Endothelial cell of umbilical vein (primary cell): ENCODE results near the gene SNCAIP.

Experiments
- POLR2A ChIP-seq: IDR thresholded peaks from 2 replicates; pipeline ENCODE4 v1.6.1; 2012; ENCODE audit warnings: low read depth, mild to moderate bottlenecking, control low read depth, low read length
- TF ChIP-seq, protein P1 (sequence below), 2 donors: IDR thresholded peaks; 1 replicate in 1 of 2; 2 replicates in 1 of 2; pipeline ENCODE4 v1.5.1; 2011; ENCODE audit warnings: low read length in 2 of 2, mild to moderate bottlenecking in 2 of 2, moderate library complexity in 2 of 2, control low read depth in 1 of 2, inconsistent platforms in 1 of 2, low read depth in 1 of 2; ENCODE audit not compliant: insufficient read depth in 1 of 2; ENCODE audit errors: extremely low read depth in 1 of 2

DNA sequence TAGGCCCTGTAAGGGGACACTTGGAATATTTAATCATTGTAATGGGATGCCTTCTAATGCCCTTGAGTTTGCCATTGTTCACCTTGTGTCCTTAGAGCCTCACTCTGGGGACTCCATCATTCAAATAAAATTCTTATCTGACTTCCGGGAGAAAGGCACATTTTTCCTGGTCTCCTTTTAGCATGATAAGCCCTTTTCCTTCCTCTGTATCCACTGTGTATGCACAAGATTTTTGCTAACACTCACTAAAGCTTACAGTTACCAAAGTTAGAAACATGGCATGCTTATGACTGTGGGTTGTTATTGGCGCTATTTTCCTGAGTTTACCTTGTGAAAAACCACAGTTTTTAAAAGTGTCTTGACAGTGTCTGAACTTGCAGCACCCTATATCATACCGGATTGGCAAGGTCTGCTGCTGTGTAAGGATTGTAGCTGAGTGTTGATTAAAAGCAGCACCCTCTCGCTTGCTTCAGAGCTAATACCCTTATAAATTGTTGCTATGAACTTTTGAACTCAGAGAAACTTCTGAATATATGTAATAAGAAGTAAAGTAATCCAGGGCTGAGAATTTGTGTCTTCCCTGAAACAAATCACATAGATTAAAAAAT, 46.4 kb downstream of the SNCAIP start:
- TF ChIP-seq, protein P1, sequence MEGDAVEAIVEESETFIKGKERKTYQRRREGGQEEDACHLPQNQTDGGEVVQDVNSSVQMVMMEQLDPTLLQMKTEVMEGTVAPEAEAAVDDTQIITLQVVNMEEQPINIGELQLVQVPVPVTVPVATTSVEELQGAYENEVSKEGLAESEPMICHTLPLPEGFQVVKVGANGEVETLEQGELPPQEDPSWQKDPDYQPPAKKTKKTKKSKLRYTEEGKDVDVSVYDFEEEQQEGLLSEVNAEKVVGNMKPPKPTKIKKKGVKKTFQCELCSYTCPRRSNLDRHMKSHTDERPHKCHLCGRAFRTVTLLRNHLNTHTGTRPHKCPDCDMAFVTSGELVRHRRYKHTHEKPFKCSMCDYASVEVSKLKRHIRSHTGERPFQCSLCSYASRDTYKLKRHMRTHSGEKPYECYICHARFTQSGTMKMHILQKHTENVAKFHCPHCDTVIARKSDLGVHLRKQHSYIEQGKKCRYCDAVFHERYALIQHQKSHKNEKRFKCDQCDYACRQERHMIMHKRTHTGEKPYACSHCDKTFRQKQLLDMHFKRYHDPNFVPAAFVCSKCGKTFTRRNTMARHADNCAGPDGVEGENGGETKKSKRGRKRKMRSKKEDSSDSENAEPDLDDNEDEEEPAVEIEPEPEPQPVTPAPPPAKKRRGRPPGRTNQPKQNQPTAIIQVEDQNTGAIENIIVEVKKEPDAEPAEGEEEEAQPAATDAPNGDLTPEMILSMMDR (IDR thresholded peaks at IDR 0.05; ENCODE audit: extremely low read depth in 1 of 2, insufficient read depth in 1 of 2, low read depth in 1 of 2, low read length in 2 of 2): no peak
- TF ChIP-seq POLR2A: no peak
